Prostate gland (tissue), 2 donors: Measurements from ENCODE around the gene LIN28B. TPM values are rescaled to one million over a fixed set of nuclear protein-coding genes. Genes with fewer than 3 reads are reported as not detected.

ENCODE experiments used
- DNase-seq: peaks from one replicate; pipeline ENCODE4 v3.0.0-alpha.2; 2019; ENCODE audit warnings: low spot score
- H3K27ac ChIP-seq, 2 donors: fragments of 200-600 bp; sonication (generic); 2 replicates each; pipeline ENCODE4 v1.5.1; 2017 to 2019
- H3K27me3 ChIP-seq: fragments of 200-600 bp; sonication (generic); replicated peaks from 2 replicates; pipeline ENCODE4 v1.5.1; 2019; ENCODE audit not compliant: insufficient read depth
- H3K36me3 ChIP-seq, 2 donors: fragments of 200-600 bp; sonication (generic); 1 replicate in 1 of 2; 2 replicates in 1 of 2; pipeline versions ENCODE4 v1.5.1 to v1.8.1; 2017 to 2019
- H3K4me1 ChIP-seq: fragments of 200-600 bp; sonication (generic); replicated peaks from 2 replicates; pipeline ENCODE4 v1.5.1; 2019
- H3K4me3 ChIP-seq, 2 donors: fragments of 200-600 bp; sonication (generic); 2 replicates each; pipeline ENCODE4 v1.5.1; 2017 to 2019
- H3K9me3 ChIP-seq: fragments of 200-600 bp; sonication (generic); 2 replicates; pipeline ENCODE4 v1.5.1; 2017
- POLR2A ChIP-seq: fragments of 450-650 bp; IDR thresholded peaks from one replicate; pipeline ENCODE4 v1.6.1; 2016; ENCODE audit warnings: antibody characterized with exemption, mild to moderate bottlenecking
- POLR2AphosphoS5 ChIP-seq: sonication (generic); formaldehyde crosslinking; IDR thresholded peaks from one replicate; pipeline ENCODE4 v1.6.1; 2017; ENCODE audit warnings: antibody characterized with exemption
- WGBS: methylation state at CpG from one replicate; pipeline ENCODE4 v1.1.5; 2018; 5-methylcytosine and 5-hydroxymethylcytosine counted together
- intact Hi-C: fragments of 100-400 bp; cut with DNase I; formaldehyde crosslinking; loops from one replicate; pipeline ENCODE4 v1.14.2; 2022
- small RNA-seq, 2 donors: library from RNA; depleted of rRNA; stranded (forward); fragments of <200 nt; gene quantifications; one replicate each; pipeline ENCODE3, GENCODE V24; 2016
- total RNA-seq, 2 donors: library from RNA; depleted of rRNA; stranded (reverse); fragments of >200 nt; gene quantifications; one replicate each; pipeline ENCODE4 v1.1.0, GENCODE V29; 2016
- TF ChIP-seq, protein P1 (sequence below), 4 experiments: fragments of 200-600 bp in 2 of 4; fragments of 450-650 bp in 2 of 4; sonication (generic) in 2 of 4; IDR thresholded peaks; 1 replicate in 3 of 4; 2 replicates in 1 of 4; pipeline ENCODE4 v1.5.1; 2016 to 2019; ENCODE audit warnings: antibody characterized with exemption in 4 of 4, mild to moderate bottlenecking in 2 of 4, moderate library complexity in 2 of 4

LIN28B gene
- total RNA-seq, 2 donors from 2014 or later: 2.6 TPM; not detected in 1

GRCh38 chr6:105121981-105122380 lies 165.1 kb downstream of the LIN28B start:
- intact Hi-C loops: no loop called here
- no peaks in the 10 kb centered on the region for H3K36me3 ChIP-seq
- 30% methylated on average over 3 of the region's 3 CpGs for WGBS
- H3K9me3 ChIP-seq: no peaks in the 10 kb centered on the region
- DNase-seq: peak; percentile 42
- peaks cover 6% of the 10 kb centered on the region for H3K4me1 ChIP-seq
- TF ChIP-seq POLR2AphosphoS5 (peak; percentile 73), POLR2A (no peak)
- no peak overlapping the region for H3K27ac ChIP-seq
- H3K4me3 ChIP-seq: no peak overlapping the region
- no peaks in the 10 kb centered on the region for H3K27me3 ChIP-seq

DNA sequence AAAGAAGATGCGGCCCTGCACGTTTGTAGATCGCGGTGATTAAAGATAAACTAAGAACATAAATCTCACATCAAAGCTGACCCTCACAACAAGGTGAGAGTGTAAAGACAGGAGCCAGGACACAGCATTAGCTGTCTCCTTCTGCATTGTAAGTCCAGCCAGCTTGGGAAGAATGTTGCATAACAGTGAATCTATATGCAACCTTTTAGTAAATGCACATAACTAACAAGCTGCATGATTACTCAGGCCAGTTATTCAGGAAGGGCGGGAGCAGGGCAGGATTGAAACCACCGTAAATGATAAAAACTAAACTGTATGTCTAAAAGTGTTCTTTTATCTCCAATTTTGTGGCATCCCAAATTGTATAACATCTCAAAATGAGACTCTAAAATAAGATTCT lies 165.8 kb downstream of the LIN28B start:
- no peak overlapping the region for H3K4me3 ChIP-seq
- 46% methylated on average over 6 of the region's 6 CpGs for WGBS
- no peaks in the 10 kb centered on the region for H3K36me3 ChIP-seq
- no peak for DNase-seq
- intact Hi-C loops: no loop called here
- no peak overlapping the region for H3K27ac ChIP-seq
- TF ChIP-seq POLR2AphosphoS5 (no peak), POLR2A (no peak)
- TF ChIP-seq, protein P1, sequence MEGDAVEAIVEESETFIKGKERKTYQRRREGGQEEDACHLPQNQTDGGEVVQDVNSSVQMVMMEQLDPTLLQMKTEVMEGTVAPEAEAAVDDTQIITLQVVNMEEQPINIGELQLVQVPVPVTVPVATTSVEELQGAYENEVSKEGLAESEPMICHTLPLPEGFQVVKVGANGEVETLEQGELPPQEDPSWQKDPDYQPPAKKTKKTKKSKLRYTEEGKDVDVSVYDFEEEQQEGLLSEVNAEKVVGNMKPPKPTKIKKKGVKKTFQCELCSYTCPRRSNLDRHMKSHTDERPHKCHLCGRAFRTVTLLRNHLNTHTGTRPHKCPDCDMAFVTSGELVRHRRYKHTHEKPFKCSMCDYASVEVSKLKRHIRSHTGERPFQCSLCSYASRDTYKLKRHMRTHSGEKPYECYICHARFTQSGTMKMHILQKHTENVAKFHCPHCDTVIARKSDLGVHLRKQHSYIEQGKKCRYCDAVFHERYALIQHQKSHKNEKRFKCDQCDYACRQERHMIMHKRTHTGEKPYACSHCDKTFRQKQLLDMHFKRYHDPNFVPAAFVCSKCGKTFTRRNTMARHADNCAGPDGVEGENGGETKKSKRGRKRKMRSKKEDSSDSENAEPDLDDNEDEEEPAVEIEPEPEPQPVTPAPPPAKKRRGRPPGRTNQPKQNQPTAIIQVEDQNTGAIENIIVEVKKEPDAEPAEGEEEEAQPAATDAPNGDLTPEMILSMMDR (IDR thresholded peaks at IDR 0.05): no peak
- H3K4me1 ChIP-seq: peaks cover 6% of the 10 kb centered on the region
- no peaks in the 10 kb centered on the region for H3K9me3 ChIP-seq
- no peaks in the 10 kb centered on the region for H3K27me3 ChIP-seq

Small RNA genes lying within 50 kb of the gene (small RNA-seq; reads per million reads assigned to genes)
- gene RNU6-1106P: 0 reads per million in 2 donors

Other genes with a start within 250 kb of the LIN28B start
- 10 to 100 TPM; 11.7 to 19.3 TPM for gene HACE1, start 97.2 kb upstream of the LIN28B start, total RNA-seq
- gene POPDC3, start 222.9 kb downstream of the LIN28B start, total RNA-seq: 1 to 10 TPM in 1 of 2 donors, not detected in 1; 2.3 TPM